Cerebellar nuclear complex (tissue), 1 donor: ENCODE data around the gene MPHOSPH6.
"Not testable (repeated sequence)": the region's sequence is repeated elsewhere in the genome, so short reads cannot be mapped to it uniquely, and the experiment has no call there.

ENCODE experiments used
- DNase-seq, 2 experiments: peaks; one replicate each; lab custom pipeline; 2025; lab: John Stamatoyannopoulos, UW

The MPHOSPH6 gene

GRCh38 chr16:82169861-82170845 is at the start of gene MPHOSPH6:
Gene MPHOSPH6, minus strand, starts transcription at chr16:82170224. Its CDS starts 49 bp downstream, at chr16:82170175.
- DNase-seq = peak in 1 of 2 experiments; percentile 44

DNA sequence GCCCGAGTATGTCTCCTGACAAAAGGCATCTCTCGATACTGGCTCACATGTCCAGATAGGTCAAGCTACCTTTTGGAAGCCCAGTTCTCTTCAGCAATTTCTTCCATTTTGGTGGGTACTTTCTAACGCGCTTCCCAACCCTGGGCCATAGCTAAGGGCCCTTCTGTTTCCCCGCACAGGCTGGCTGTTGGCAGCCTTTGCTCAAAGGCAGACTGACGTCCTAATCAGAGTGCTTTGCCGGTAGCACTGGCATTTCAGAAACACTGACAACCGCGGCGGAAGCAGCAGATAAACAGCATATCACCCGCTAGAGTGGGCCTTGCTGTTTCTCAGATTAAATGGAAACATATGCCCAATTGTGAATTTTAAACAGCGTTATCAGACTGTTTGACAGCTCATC is 49.3 kb upstream of the MPHOSPH6 start:
- no peak for DNase-seq

- DNase-seq = not testable (repeated sequence)
These were observed 39.3 kb upstream of the MPHOSPH6 start for GRCh38 chr16:82209314-82209713.

DNA sequence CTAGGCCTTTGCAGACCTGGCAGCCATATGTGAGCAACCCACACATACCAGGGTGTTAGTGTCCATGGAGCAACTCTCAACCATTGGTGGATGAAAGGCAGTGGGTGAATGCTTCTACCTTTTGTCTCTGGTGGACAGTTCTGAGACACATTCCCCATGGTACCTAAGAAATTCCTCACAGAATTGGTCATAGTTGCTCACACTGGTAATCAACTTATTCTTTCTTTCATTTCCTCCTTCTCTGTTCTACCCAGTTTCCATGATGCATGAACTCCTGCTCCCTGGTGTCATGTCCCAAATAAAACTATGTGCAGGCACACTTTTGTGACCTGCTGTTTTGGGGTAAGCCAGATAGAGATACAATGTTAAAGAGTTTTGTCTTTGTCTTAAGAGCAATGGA is 33.2 kb upstream of the MPHOSPH6 start:
- no peak for DNase-seq

DNA sequence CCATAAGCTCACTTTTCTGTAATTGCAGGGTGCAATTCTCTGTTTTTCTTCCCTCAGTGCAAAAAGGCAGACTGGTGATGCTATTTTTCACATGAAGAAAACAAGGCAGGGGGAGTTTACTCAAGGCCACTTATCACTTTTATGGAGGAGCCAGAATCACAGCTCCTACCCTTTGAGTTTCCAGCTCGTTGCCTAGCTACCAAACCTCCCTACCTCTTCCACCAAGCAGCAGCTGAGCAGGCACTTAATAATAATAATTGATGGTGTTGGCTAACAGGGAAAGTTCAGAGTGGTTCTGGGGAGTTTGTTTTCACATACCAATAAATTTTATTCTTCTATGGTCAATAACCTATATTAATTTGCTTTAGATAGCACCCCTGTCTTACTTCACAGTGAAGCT is 31.9 kb upstream of the MPHOSPH6 start:
- DNase-seq = no peak

DNA sequence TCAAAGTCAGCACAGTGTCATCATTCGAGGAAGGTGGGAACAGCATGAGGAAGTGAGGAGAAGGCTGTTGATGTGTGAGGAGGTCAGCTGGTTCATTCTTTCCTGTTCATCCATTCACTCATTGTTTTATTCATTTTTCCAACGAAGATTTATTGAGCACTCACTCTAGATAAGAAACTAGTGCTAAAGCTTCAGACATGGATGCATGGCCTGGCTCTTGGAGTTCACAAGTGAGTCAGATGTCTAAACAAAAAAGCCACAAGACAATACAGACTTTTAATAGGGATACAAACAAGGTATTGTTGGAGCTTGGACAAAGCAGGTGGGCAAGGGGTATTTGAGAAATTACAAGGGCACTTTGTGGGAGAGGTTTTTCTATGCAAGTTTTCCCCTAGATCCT is 31.3 kb upstream of the MPHOSPH6 start:
- DNase-seq = no peak

DNA sequence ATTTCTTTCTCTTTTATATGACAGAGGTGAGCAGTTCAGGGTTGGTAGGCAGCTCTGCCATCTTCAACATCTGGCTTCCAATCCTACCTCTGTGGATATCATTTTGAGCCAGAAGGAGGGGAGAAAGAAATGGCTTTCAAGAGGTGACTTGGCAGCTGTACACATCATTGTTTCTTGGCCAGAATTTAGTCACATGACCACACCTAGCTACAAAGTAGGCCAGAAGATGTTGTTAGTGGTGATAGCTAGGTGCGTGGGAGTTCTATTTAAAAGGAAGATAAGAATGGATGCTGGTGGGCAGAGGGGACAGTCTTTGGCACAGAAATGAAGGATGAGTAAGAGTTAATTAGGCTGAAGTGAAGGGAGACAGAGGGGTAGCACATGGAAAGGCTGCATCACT is 29.2 kb upstream of the MPHOSPH6 start:
- DNase-seq = no peak

DNA sequence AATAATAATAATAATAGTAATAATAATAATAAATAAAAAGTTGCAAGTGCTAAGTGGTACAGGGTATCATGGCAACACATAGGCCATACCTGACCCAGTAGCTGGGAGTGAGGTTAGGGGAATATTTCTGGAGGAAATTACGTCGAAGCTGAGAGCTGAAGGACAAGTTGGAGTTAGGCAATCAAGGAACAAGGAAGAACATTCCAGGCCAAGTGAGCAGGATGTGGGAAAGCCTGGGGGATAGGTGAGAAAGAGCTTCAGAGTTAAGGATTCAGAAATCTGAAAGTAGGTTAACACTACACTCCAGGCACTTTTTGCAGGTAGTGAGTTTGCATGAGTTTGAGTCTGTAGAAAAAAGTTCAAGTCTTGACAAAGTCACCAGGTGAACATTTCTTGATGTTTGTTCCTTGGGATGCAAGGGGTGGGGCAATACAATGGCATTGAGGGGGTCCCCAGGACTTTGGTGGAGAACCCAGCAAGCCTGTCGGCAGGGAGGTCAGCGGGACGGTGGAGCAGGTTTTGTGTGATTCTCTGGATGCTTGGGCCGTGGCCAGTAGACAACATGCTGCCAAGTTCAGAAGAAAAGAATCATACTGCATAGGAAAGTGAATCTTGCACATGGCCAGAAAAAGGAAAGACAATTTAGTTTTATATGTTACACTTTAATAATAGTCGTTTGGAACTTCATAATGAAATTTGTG is 27.7 kb upstream of the MPHOSPH6 start:
- DNase-seq = no peak

DNA sequence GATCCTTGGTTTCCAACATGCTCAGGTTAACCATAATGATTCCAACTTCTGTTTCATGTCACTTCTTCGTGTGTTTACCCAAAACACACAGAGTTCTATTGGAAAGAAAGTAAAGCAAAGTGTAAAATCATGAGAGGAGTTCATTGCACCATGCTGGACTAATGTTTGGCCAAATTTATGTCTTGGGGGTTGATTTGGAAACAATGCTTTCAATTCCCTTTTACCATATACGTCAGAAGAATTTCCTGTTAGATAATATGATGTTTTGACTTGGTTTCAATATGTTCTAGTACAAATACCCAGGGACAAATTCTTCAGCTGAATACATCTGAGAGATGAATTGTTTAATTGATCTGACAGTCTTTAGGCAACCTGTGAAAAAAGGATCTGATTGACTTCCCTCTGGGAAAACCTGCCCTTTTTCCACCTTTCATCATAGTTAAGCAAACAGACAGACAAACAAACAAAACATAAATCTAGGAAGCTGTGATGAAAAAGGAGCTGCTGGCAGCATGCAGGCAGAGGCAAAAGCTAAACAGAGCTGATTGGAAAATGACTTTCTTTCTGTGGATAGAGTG is 26.0 kb upstream of the MPHOSPH6 start:
- no peak for DNase-seq

DNA sequence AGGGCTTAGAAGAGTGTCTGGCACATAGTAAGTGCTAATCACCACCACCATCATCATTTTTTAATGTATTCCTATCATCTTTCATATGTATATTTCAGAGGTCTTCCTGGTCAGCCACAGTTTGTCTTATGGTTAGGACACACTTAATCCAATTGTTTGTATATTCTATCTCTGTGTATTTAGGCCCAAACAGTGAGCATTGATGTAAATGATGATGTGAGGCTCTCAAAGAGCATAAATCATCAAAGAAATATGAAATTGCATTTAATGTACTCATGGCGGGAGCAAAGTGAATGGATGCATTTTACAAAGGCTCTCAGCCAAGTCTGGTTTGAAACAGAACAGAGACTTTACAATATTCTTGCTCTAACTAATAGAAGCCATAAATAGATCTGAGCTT is 24.1 kb upstream of the MPHOSPH6 start:
- no peak for DNase-seq

DNA sequence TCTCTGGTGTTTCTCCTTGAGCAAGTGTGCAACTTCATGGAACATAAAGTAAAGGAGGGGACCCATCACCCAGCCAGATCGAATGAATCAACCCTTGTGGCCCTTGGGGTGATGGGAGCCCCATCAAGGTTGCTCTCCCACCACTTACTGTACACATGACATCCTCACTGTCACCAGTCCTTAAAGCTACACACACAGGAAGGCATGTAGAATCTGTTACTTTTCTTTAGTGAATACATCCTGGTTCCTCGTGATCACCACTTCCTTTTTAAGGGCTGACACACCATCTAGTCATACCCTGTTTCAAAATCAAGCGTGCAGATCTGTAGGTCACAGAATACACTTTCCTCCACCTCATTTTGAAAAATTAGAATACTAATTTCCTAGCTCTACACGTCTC is 22.6 kb upstream of the MPHOSPH6 start:
- no peak for DNase-seq

GRCh38 chr16:82190386-82190785 is 20.4 kb upstream of the MPHOSPH6 start:
- no peak for DNase-seq

DNA sequence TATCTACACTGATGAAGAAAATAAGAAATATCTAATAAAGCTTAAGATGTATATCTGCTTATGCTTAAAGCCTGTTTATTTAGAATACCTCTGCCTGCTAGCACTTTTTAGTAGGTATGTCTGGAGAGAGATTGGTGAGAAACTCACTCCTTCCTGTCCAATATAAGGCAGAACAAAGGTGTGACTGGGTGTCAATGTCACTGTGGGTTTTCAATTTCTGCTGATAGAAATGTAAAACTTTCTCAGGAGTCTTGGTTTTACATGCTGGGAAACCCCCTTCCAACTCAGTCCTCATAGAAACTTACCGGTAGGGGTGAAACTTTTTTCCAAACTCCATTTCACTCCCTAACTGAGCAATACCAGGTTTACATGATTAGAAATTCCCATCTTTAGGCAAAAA is 17.8 kb upstream of the MPHOSPH6 start:
- no peak for DNase-seq

DNA sequence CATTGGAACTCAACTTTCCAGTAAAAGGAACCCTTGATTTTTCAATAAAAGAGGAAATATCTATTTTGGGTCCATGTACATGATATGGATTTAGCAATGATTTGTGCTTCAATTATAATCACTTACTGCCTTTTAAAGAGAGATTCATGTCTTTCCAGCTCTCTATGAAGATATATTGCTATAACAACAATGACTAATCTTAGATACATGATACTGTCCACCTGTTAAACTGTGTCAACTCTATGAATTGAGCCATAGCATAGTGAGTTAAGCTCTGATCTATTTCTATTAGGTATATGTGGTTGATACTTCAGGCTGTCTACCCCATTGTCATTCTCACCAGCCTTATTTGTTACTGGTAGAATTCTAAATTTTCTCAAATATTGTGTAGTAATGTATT is 15.0 kb upstream of the MPHOSPH6 start:
- no peak for DNase-seq

- DNase-seq = no peak
These were observed 14.2 kb upstream of the MPHOSPH6 start for GRCh38 chr16:82184213-82184612.

DNA sequence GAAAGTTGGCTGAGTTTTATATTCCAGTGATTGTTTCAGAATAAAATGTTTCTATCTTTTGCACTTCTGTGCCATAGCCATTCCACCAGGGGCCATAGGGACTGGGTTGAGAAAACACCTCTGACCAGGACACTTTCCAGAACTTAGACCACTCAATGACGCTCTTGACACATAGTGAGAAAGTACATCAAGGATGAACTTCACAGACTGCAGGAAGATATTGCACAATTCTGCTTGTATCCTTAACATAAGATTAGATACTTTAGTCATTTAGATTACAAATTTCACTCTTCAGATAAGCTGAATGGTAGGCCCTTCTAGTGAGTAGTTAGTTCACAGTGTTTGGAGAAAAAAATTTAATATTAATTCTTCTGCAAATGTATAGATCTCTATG is 13.0 kb upstream of the MPHOSPH6 start:
- no peak for DNase-seq

DNA sequence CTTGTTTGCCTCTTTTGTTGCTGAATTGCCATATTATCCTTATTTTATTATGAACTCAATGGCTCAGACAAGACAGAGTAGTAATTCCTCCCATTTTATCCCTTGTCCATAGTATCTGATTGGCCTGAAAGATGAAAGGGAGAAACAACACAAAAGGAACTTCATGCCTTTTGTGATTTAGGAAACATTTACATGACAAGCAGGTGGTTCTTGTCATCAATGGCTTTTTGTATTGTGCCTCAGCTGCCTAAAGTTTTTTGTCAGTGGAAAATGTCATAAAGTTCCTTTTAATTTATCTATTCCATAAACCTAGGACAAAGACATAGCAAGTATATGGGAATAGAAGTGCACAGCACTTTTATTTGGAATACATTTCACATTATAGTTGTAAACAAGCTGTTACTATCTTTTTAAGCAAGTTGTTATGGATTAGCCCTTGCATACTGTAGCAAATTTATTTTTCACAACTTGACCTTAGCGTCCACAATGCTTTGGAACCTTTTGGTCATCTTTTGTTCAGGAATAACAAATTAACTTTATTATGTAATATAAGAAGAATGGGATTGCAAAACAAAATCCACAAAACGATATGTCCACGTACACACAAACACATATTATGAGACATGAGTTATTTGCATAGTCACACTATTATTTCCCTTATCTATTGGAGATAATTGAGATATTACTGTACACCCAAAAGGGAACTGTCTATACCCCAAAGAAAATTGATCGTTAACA is 12.4 kb upstream of the MPHOSPH6 start:
- DNase-seq = no peak

DNA sequence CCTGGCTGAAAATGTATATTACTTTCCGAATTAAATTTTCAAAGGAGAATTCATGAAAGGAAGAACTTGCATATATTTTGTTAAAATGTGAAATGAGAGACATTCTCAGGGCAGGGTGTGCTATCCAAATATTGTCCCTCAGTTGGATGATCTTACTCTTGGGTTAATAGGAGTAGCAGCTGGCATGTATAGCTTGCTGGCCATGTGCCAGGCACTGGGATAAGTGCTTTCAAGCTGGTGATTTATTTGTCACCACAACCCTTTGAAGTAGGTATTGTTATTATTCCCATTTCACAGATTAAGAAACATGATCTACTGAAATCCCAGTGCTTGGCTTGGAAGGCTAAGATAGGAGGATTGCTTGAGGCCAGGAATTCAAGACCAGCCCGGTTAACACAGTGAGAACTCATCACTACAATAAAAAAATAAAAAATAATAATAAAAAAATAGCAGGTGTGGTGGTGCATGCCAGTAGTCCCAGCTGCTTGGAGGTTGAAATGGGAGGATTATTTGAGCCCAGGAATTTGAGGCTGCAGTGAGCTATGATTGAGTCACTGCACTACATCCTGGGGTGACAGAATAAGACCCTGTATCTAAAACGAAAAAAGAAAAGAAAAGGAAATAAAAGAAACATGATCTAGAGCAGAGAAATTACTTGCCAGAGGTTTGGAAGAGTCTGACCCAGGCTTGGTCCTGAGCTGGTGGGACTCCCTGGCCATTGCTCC is 11.6 kb upstream of the MPHOSPH6 start:
- no peak for DNase-seq

- no peak for DNase-seq
These were observed 8.3 kb upstream of the MPHOSPH6 start for GRCh38 chr16:82178352-82178751.

DNA sequence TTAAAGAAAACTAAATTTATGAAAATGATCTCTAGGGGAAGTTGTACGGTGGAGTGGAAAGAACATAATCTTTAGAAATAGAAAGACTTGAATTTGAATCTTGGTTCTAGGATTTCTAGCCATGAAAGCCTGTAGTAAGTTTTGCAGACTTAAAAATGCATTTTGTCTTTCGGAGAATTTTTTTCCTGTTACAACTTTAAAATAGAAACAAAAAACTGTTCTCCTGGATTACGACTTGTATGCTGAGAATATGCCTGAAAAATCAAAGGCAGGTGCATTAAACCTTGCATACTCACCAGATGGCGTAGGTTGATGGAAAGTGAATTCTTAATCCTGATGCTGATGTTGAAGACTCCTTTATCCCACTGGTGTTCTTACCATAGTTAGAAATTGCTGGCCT is 7.5 kb upstream of the MPHOSPH6 start:
- DNase-seq = no peak

- no peak for DNase-seq
These were observed 6.2 kb upstream of the MPHOSPH6 start for GRCh38 chr16:82176204-82176603.
